Airway epithelial cell (primary cell): ENCODE measurements around the gene BBS7. TPM values are rescaled to one million over a fixed set of nuclear protein-coding genes. Genes with fewer than 3 reads are reported as not detected.

ENCODE experiments used
- total RNA-seq: library from RNA; depleted of rRNA; stranded (reverse); fragments of >200 nt; gene quantifications from 2 replicates; pipeline ENCODE4 v1.2.3, GENCODE V29; 2015

Gene BBS7
- 14.9 and 18.9 TPM in 2 replicates for total RNA-seq

GRCh38 chr4:121869841-121870822 lies at the start of gene BBS7:
Gene BBS7 (minus strand): TSS chr4:121870474. CDS start chr4:121870313, 161 bp downstream.

DNA sequence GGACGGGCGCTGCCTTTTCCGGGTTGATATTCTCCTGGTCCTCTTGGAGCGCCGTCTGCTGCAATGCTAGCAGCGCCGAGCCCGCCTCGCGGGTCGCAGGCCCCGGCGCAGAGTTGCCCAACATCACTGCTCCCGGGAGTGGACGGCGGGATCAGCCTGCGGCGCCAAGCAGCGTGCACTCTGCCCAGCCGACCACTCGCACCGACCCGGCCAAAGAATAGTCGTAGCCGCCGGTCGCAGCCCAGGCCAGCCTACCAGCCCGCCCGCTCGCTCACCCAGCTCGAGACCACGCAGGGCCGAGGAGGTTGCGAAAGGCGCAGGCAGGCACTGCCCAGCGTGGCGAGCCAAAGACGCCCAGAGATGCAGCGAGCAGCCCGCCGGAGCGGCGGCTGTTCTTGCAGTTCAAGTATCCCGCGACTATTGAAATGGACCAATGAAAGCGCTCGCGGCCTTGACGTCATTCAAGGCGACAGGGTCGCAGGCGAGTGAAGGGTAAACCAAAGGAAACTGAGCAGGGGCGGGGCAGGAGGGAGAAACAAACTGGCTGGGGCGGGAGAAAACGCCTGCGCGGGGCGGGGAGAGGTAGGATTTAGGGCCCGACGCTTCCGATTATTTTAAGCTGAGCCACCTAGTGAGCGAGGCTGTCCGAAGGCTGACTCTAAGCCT lies 46.6 kb downstream of the BBS7 start, which contains the start of gene CCNA2:
Gene CCNA2 (minus strand): TSS at position 379 of the 666 bp plus-strand sequence. CDS start 255 bp downstream, at position 124.

GRCh38 chr4:121800961-121801714 lies 69.1 kb downstream of the BBS7 start, which contains the start of gene EXOSC9:
Gene EXOSC9 (plus strand): TSS chr4:121801323. CDS start chr4:121801425, 102 bp downstream.

Other genes with a start within 250 kb of the BBS7 start
- gene ANXA5, start 173.5 kb downstream of the BBS7 start, total RNA-seq = 225 and 244 TPM in 2 replicates
- 0.35 TPM in 1 of 2 replicates, not detected in the other for gene SMIM43, start 105.3 kb downstream of the BBS7 start, total RNA-seq
- gene EXOSC9, start 69.2 kb downstream of the BBS7 start, total RNA-seq = 33.2 and 51.2 TPM in 2 replicates
- gene CCNA2, start 46.6 kb downstream of the BBS7 start, total RNA-seq = 68.5 and 69.9 TPM in 2 replicates
- 0.07 TPM in 1 of 2 replicates, not detected in the other for gene TRPC3, start 81.6 kb upstream of the BBS7 start, total RNA-seq